H1 (cell line): Measurements from ENCODE around the gene ARHGDIG. TPM values are rescaled to one million over a fixed set of nuclear protein-coding genes. Genes with fewer than 3 reads are reported as not detected.

ENCODE experiments used
- CTCF ChIA-PET: fragments of 300-600 bp; sonication (Branson Sonifier 250); formaldehyde crosslinking; loops from one replicate; lab custom pipeline; 2021; ENCODE audit not compliant: partially characterized antibody; lab: Charles Lee
- POLR2A ChIA-PET: fragments of 300-600 bp; sonication (Branson Sonifier 250); formaldehyde crosslinking; loops from one replicate; lab custom pipeline; 2021; ENCODE audit warnings: inconsistent platforms; ENCODE audit not compliant: partially characterized antibody; lab: Charles Lee
- DNase-seq, 2 experiments: peaks; one replicate each; pipeline versions ENCODE4 v3.0.0 to v3.0.0-alpha.2; 2010 to 2022; ENCODE audit warnings: low spot score in 2 of 2, low read depth in 1 of 2, mixed read lengths in 1 of 2
- FAIRE-seq: peaks from 2 replicates; lab custom pipeline; 2011; peaks lifted over from hg19 to GRCh38; lab: Jason Lieb, UNC
- H2AFZ ChIP-seq: 2 replicates; pipeline ENCODE4 v1.8.1; 2012; ENCODE audit warnings: low read length, inconsistent platforms
- H2AK5ac ChIP-seq: 2 replicates; pipeline ENCODE4 v1.6.1; 2013; ENCODE audit warnings: low read depth, low read length
- H2BK120ac ChIP-seq: replicated peaks from 2 replicates; pipeline ENCODE3; 2013; ENCODE audit warnings: low read depth, low read length, inconsistent platforms
- H2BK12ac ChIP-seq: 2 replicates; pipeline ENCODE4 v1.6.1; 2013; ENCODE audit warnings: low read depth, low read length
- H2BK15ac ChIP-seq: 2 replicates; pipeline ENCODE4 v1.6.1; 2013; ENCODE audit warnings: low read length
- H2BK20ac ChIP-seq: 2 replicates; pipeline ENCODE4 v1.6.1; 2013; ENCODE audit warnings: low read length
- H2BK5ac ChIP-seq: 2 replicates; pipeline ENCODE4 v1.6.1; 2013; ENCODE audit warnings: low read depth, low read length
- H3K14ac ChIP-seq: 2 replicates; pipeline ENCODE4 v1.6.1; 2013; ENCODE audit warnings: inconsistent platforms; ENCODE audit not compliant: insufficient read length
- H3K18ac ChIP-seq: 2 replicates; pipeline ENCODE4 v1.6.1; 2013; ENCODE audit warnings: low read length; ENCODE audit errors: extremely low read depth
- H3K23ac ChIP-seq: 2 replicates; pipeline ENCODE4 v1.6.1; 2013; ENCODE audit warnings: inconsistent platforms; ENCODE audit not compliant: insufficient read length
- H3K23me2 ChIP-seq: 2 replicates; pipeline ENCODE4 v1.6.1; 2013; ENCODE audit warnings: low read depth, low read length
- H3K27ac ChIP-seq: 2 replicates; pipeline ENCODE4 v1.6.1; 2011; ENCODE audit warnings: low read depth, low read length, inconsistent platforms
- H3K27me3 ChIP-seq, 4 experiments: replicated peaks in 1 of 4; 1 replicate in 1 of 4; 2 replicates in 3 of 4; pipeline versions ENCODE4 v1.6.1 to v1.8.1; 2011 to 2013; ENCODE audit warnings: low read length in 3 of 4, mild to moderate bottlenecking in 3 of 4, inconsistent platforms in 2 of 4, mixed read lengths in 2 of 4, moderate library complexity in 1 of 4; ENCODE audit not compliant: control insufficient read depth in 3 of 4, insufficient read depth in 3 of 4; ENCODE audit errors: extremely low read depth in 1 of 4
- H3K36me3 ChIP-seq, 4 experiments: 2 replicates each; pipeline versions ENCODE4 v1.6.1 to v1.8.1; 2011 to 2013; ENCODE audit warnings: mild to moderate bottlenecking in 4 of 4, low read length in 3 of 4, moderate library complexity in 2 of 4, control low read depth in 1 of 4, inconsistent platforms in 1 of 4; ENCODE audit not compliant: insufficient read depth in 4 of 4, control insufficient read depth in 2 of 4
- H3K4ac ChIP-seq: replicated peaks from 2 replicates; pipeline ENCODE3; 2013; ENCODE audit warnings: low read length, low read depth, mixed read lengths, inconsistent platforms; ENCODE audit not compliant: insufficient read length
- H3K4me1 ChIP-seq, 4 experiments: replicated peaks in 1 of 4; 1 replicate in 1 of 4; 2 replicates in 3 of 4; pipeline versions ENCODE4 v1.6.1 to v1.8.1; 2011 to 2013; ENCODE audit warnings: low read length in 3 of 4, inconsistent platforms in 2 of 4, mixed read lengths in 1 of 4; ENCODE audit not compliant: insufficient read depth in 4 of 4, control insufficient read depth in 3 of 4
- H3K4me2 ChIP-seq, 2 experiments: 2 replicates each; pipeline versions ENCODE4 v1.6.1 to v1.8.1; 2011 to 2013; ENCODE audit warnings: low read depth in 2 of 2, low read length in 2 of 2, control low read depth in 1 of 2, inconsistent platforms in 1 of 2, mild to moderate bottlenecking in 1 of 2; ENCODE audit not compliant: insufficient read depth in 1 of 2
- H3K4me3 ChIP-seq, 4 experiments: fragments of 200-600, 300-600 bp in 1 of 4; sonication (generic), shearing (Covaris generic), sonication (Bioruptor Twin) in 1 of 4; 2 replicates each; pipeline versions ENCODE4 v1.5.1 to v1.8.1; 2011 to 2016; ENCODE audit warnings: low read length in 4 of 4, low read depth in 3 of 4, control low read depth in 2 of 4, inconsistent platforms in 2 of 4, mild to moderate bottlenecking in 2 of 4, mixed read lengths in 1 of 4, moderate library complexity in 1 of 4; ENCODE audit not compliant: insufficient read depth in 2 of 4; ENCODE audit errors: extremely low read depth in 1 of 4
- H3K56ac ChIP-seq: replicated peaks from 2 replicates; pipeline ENCODE3; 2013; ENCODE audit warnings: low read depth, mild to moderate bottlenecking, mixed read lengths, low read length, inconsistent platforms; ENCODE audit not compliant: insufficient read length
- H3K79me1 ChIP-seq: 2 replicates; pipeline ENCODE4 v1.6.1; 2013; ENCODE audit warnings: low read depth, low read length, control low read depth
- H3K79me2 ChIP-seq, 2 experiments: 2 replicates each; pipeline versions ENCODE4 v1.6.1 to v1.8.1; 2012 to 2013; ENCODE audit warnings: low read length in 2 of 2, mild to moderate bottlenecking in 2 of 2, inconsistent platforms in 1 of 2; ENCODE audit not compliant: insufficient read depth in 2 of 2, control insufficient read depth in 1 of 2
- H3K9ac ChIP-seq, 4 experiments: replicated peaks in 1 of 4; 1 replicate in 1 of 4; 2 replicates in 3 of 4; pipeline versions ENCODE4 v1.6.1 to v1.8.1; 2011 to 2013; ENCODE audit warnings: low read depth in 3 of 4, low read length in 3 of 4, control low read depth in 2 of 4, mild to moderate bottlenecking in 2 of 4, moderate library complexity in 2 of 4, inconsistent platforms in 1 of 4; ENCODE audit errors: extremely low read depth in 1 of 4
- H3K9me3 ChIP-seq, 2 experiments: 2 replicates each; pipeline versions ENCODE4 v1.6.1 to v1.8.1; 2012 to 2013; ENCODE audit warnings: mild to moderate bottlenecking in 2 of 2, moderate library complexity in 2 of 2, control low read depth in 1 of 2, inconsistent platforms in 1 of 2, low read depth in 1 of 2, low read length in 1 of 2, mixed read lengths in 1 of 2; ENCODE audit not compliant: insufficient read depth in 2 of 2
- H4K20me1 ChIP-seq, 2 experiments: replicated peaks in 1 of 2; 2 replicates each; pipeline versions ENCODE3 to v1.8.1; 2011 to 2013; ENCODE audit warnings: inconsistent platforms in 2 of 2, low read length in 2 of 2, mild to moderate bottlenecking in 1 of 2; ENCODE audit not compliant: insufficient read depth in 2 of 2, control insufficient read depth in 1 of 2
- H4K5ac ChIP-seq: 2 replicates; pipeline ENCODE4 v1.6.1; 2013; ENCODE audit warnings: low read length, low read depth, mixed read lengths, inconsistent platforms; ENCODE audit not compliant: insufficient read length
- H4K8ac ChIP-seq: 2 replicates; pipeline ENCODE4 v1.8.0; 2013; ENCODE audit warnings: mild to moderate bottlenecking, moderate library complexity, low read length, inconsistent platforms; ENCODE audit not compliant: insufficient read depth; ENCODE audit errors: extremely low read depth
- H4K91ac ChIP-seq: replicated peaks from 2 replicates; pipeline ENCODE3; 2013; ENCODE audit warnings: low read length, mixed read lengths, inconsistent platforms; ENCODE audit not compliant: insufficient read length
- BRCA1 ChIP-seq: IDR thresholded peaks from 2 replicates; pipeline ENCODE4 v1.6.1; 2012; ENCODE audit warnings: low read depth, low read length, improper control_type of control experiment
- FOSL1 ChIP-seq: IDR thresholded peaks from 2 replicates; pipeline ENCODE4 v1.6.1; 2011; ENCODE audit warnings: mild to moderate bottlenecking, low read depth, low read length, moderate library complexity; ENCODE audit not compliant: insufficient read depth
- NRF1 ChIP-seq: IDR thresholded peaks from 2 replicates; pipeline ENCODE4 v1.6.1; 2011; ENCODE audit warnings: mild to moderate bottlenecking, low read depth, low read length, improper control_type of control experiment
- RNF2 ChIP-seq: fragments of 200-900, 300-1000 bp; sonication (generic); IDR thresholded peaks from 2 replicates; pipeline ENCODE4 v1.7.1; 2016; ENCODE audit warnings: borderline replicate concordance, low read depth, mild to moderate bottlenecking, antibody characterized with exemption, low read length; ENCODE audit not compliant: poor library complexity, severe bottlenecking; ENCODE audit errors: missing control alignments
- TAF1 ChIP-seq: IDR thresholded peaks from 2 replicates; pipeline ENCODE4 v1.6.1; 2011; ENCODE audit warnings: mild to moderate bottlenecking, low read depth, low read length
- TBP ChIP-seq: IDR thresholded peaks from 2 replicates; pipeline ENCODE4 v1.6.1; 2011; ENCODE audit warnings: low read depth, low read length, improper control_type of control experiment
- WGBS, 2 experiments: shearing (Covaris generic) in 1 of 2; methylation state at CpG; one replicate each; pipeline versions ENCODE4 v1.1.6 to v1.1.7; 2013 to 2015; ENCODE audit warnings: low lambda C conversion rate in 2 of 2, mixed read lengths in 2 of 2, inconsistent platforms in 1 of 2, low coverage in 1 of 2, missing lambda C conversion rate in 1 of 2; ENCODE audit not compliant: insufficient replicate concordance in 2 of 2, insufficient coverage in 1 of 2, insufficient read length in 1 of 2; ENCODE audit errors: extremely low coverage in 1 of 2, missing lambda C conversion rate in 1 of 2; 5-methylcytosine and 5-hydroxymethylcytosine counted together
- polyA plus RNA-seq, 7 experiments: library from polyadenylated mRNA; depleted of rRNA in 3 of 7; stranded (reverse) in 5 of 7; unstranded in 2 of 7; fragments of >200 nt in 5 of 7; fragments of 200-250 nt in 2 of 7; gene quantifications; 1 replicate in 5 of 7; 2 replicates in 1 of 7; 4 replicates in 1 of 7; pipeline versions ENCODE4 v1.2.1 to v1.2.3, GENCODE V29; 2011 to 2013; ENCODE audit warnings: missing spikeins in 2 of 7, mixed read lengths in 2 of 7
- total RNA-seq: library from RNA; stranded (reverse); fragmentation: NEBNext Ultra II Directional; extraction: Animal tissue kit (Norgen Biotek cat#: 25700); gene quantifications from 2 replicates; pipeline ENCODE4 v1.2.1, GENCODE V29; 2021

Gene ARHGDIG
- total and polyA plus RNA-seq, 2 of the 8 experiments (the other 6 are each of a cell fraction or from before 2014, with no cell fraction given) = 1.2 to 2.9 TPM

- no peak overlapping the region for H3K23ac ChIP-seq
- no peak overlapping the region for H3K9ac ChIP-seq
- peaks cover 0 to 5% (median 0%) of the 10 kb centered on the region in 4 experiments; a peak in 3 of 7 replicates for H3K4me1 ChIP-seq
- no peak overlapping the region for H3K4ac ChIP-seq
- H4K20me1 ChIP-seq = peaks cover 3 to 13% of the 10 kb centered on the region in 2 experiments
- FAIRE-seq = no peak
- no peak overlapping the region for H2BK5ac ChIP-seq
- no peak overlapping the region for H3K18ac ChIP-seq
- no peaks in the 10 kb centered on the region for H3K27me3 ChIP-seq
- no peak overlapping the region for H2BK20ac ChIP-seq
- H3K79me2 ChIP-seq = peaks cover 20 to 30% of the 10 kb centered on the region in 2 experiments
- no peak overlapping the region for H2BK15ac ChIP-seq
- no peak overlapping the region for H2BK120ac ChIP-seq
- no peak overlapping the region; the same call in 1 of the 2 replicates for H4K8ac ChIP-seq
- H4K91ac ChIP-seq = no peak overlapping the region
- H3K56ac ChIP-seq = no peak overlapping the region
- H2AFZ ChIP-seq = no peak overlapping the region
- H3K79me1 ChIP-seq = peaks cover 3% of the 10 kb centered on the region; the same call in 1 of the 2 replicates
- no peak overlapping the region for H3K4me2 ChIP-seq
- H2AK5ac ChIP-seq = no peak overlapping the region
- H3K4me3 ChIP-seq = no peak overlapping the region
- ChIA-PET CTCF (no interaction called here), POLR2A (interaction anchor here (2.0 to 16.8 kb wide), 4 partner anchors 18 to 121 kb away, joined by 6 to 348 read pairs (median 8); no protein-coding TSS in a partner anchor)
- no peaks in the 10 kb centered on the region for H3K9me3 ChIP-seq
- H3K27ac ChIP-seq = no peak overlapping the region
- H3K14ac ChIP-seq = no peak overlapping the region
- no peak overlapping the region for H4K5ac ChIP-seq
- peaks cover 8% of the 10 kb centered on the region for H3K23me2 ChIP-seq
- WGBS, 2 experiments = 88% methylated on average over 17 of the region's 22 CpGs; no CpG with 5 or more reads in 1 of the 2 experiments
- no peak for DNase-seq
- H2BK12ac ChIP-seq = no peak overlapping the region
- H3K36me3 ChIP-seq = peaks cover 11 to 22% (median 16%) of the 10 kb centered on the region in 4 experiments
- TF ChIP-seq BRCA1 (no peak), NRF1 (no peak), TBP (no peak), FOSL1 (no peak), TAF1 (no peak), RNF2 (no peak)
These were observed 49.4 kb upstream of the ARHGDIG start for GRCh38 chr16:230949-231348.
